Esophagus muscularis mucosa (tissue), 4 donors: Measurements from ENCODE around the gene SPEM2. TPM values are rescaled to one million over a fixed set of nuclear protein-coding genes. Genes with fewer than 3 reads are reported as not detected.

Source experiments
- DNase-seq: peaks from one replicate; pipeline ENCODE4 v3.0.0-alpha.2; 2017; ENCODE audit errors: extremely low spot score
- H3K27ac ChIP-seq, 4 donors: fragments of 200-600 bp; sonication (generic); replicated peaks in 1 of 4; 1 replicate in 3 of 4; 2 replicates in 1 of 4; pipeline ENCODE4 v1.5.1; 2016 to 2019; ENCODE audit warnings: mild to moderate bottlenecking in 1 of 4
- H3K27me3 ChIP-seq, 4 donors: fragments of 200-600 bp; sonication (generic); one replicate each; pipeline versions ENCODE4 v1.5.1 to v1.6.0; 2016 to 2019
- H3K36me3 ChIP-seq, 4 donors: fragments of 200-600 bp; sonication (generic); one replicate each; pipeline ENCODE4 v1.5.1; 2016 to 2019
- H3K4me1 ChIP-seq, 4 donors: fragments of 200-600 bp; sonication (generic); one replicate each; pipeline ENCODE4 v1.5.1; 2016 to 2019
- H3K4me3 ChIP-seq, 4 donors: fragments of 200-600 bp; sonication (generic); 1 replicate in 2 of 4; 2 replicates in 2 of 4; pipeline ENCODE4 v1.5.1; 2016 to 2019; ENCODE audit warnings: mild to moderate bottlenecking in 4 of 4, moderate library complexity in 1 of 4
- H3K9me3 ChIP-seq, 4 donors: fragments of 200-600 bp; sonication (generic); 1 replicate in 3 of 4; 2 replicates in 1 of 4; pipeline ENCODE4 v1.5.1; 2016 to 2019
- EP300 ChIP-seq: sonication (generic); formaldehyde crosslinking; IDR thresholded peaks from one replicate; pipeline ENCODE4 v1.6.1; 2017; ENCODE audit warnings: antibody characterized with exemption
- POLR2A ChIP-seq: fragments of 450-650 bp; IDR thresholded peaks from one replicate; pipeline ENCODE4 v1.6.1; 2017; ENCODE audit warnings: antibody characterized with exemption, moderate library complexity, mild to moderate bottlenecking, low read depth
- POLR2AphosphoS5 ChIP-seq, 2 donors: sonication (generic); formaldehyde crosslinking; IDR thresholded peaks; one replicate each; pipeline ENCODE4 v1.6.1; 2017; ENCODE audit warnings: antibody characterized with exemption in 2 of 2
- WGBS: methylation state at CpG from one replicate; pipeline ENCODE4 v1.1.5; 2018; 5-methylcytosine and 5-hydroxymethylcytosine counted together
- intact Hi-C: fragments of 100-400 bp; cut with DNase I; formaldehyde crosslinking; loops from one replicate; pipeline ENCODE4 v1.15.1; 2023
- total RNA-seq, 4 donors: library from RNA; depleted of rRNA; stranded (reverse); fragments of >200 nt; gene quantifications; one replicate each; pipeline versions ENCODE4 v1.1.0 to v1.2.1, GENCODE V29; 2016
- TF ChIP-seq, protein P1 (sequence below), 3 experiments: fragments of 200-600 bp in 2 of 3; fragments of 450-650 bp in 1 of 3; sonication (generic) in 2 of 3; IDR thresholded peaks; one replicate each; pipeline ENCODE4 v1.5.1; 2017 to 2019; ENCODE audit warnings: antibody characterized with exemption in 3 of 3, mild to moderate bottlenecking in 2 of 3, moderate library complexity in 1 of 3

SPEM2 gene
- total RNA-seq, 4 donors from 2014 or later: not detected

- TF ChIP-seq POLR2A: no peak
- no peak for TF ChIP-seq POLR2AphosphoS5 (IDR thresholded peaks at IDR 0.05)
- TF ChIP-seq, protein P1, sequence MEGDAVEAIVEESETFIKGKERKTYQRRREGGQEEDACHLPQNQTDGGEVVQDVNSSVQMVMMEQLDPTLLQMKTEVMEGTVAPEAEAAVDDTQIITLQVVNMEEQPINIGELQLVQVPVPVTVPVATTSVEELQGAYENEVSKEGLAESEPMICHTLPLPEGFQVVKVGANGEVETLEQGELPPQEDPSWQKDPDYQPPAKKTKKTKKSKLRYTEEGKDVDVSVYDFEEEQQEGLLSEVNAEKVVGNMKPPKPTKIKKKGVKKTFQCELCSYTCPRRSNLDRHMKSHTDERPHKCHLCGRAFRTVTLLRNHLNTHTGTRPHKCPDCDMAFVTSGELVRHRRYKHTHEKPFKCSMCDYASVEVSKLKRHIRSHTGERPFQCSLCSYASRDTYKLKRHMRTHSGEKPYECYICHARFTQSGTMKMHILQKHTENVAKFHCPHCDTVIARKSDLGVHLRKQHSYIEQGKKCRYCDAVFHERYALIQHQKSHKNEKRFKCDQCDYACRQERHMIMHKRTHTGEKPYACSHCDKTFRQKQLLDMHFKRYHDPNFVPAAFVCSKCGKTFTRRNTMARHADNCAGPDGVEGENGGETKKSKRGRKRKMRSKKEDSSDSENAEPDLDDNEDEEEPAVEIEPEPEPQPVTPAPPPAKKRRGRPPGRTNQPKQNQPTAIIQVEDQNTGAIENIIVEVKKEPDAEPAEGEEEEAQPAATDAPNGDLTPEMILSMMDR (IDR thresholded peaks at IDR 0.05): no peak
- TF ChIP-seq EP300: no peak
- Histone ChIP-seq H3K27ac (no peak overlapping the region), H3K9me3 (no peaks in the 10 kb centered on the region), H3K4me1 (no peaks in the 10 kb centered on the region), H3K4me3 (no peak overlapping the region), H3K27me3 (no peaks in the 10 kb centered on the region), H3K36me3 (peaks cover 0 to 39% (median 19%) of the 10 kb centered on the region in 4 donors)
- 97% methylated on average over 30 of the region's 54 CpGs for WGBS
- no peak for DNase-seq
- intact Hi-C loops: no loop called here
These were observed 8.3 kb upstream of the SPEM2 start for GRCh38 chr17:7417056-7417655.

DNA sequence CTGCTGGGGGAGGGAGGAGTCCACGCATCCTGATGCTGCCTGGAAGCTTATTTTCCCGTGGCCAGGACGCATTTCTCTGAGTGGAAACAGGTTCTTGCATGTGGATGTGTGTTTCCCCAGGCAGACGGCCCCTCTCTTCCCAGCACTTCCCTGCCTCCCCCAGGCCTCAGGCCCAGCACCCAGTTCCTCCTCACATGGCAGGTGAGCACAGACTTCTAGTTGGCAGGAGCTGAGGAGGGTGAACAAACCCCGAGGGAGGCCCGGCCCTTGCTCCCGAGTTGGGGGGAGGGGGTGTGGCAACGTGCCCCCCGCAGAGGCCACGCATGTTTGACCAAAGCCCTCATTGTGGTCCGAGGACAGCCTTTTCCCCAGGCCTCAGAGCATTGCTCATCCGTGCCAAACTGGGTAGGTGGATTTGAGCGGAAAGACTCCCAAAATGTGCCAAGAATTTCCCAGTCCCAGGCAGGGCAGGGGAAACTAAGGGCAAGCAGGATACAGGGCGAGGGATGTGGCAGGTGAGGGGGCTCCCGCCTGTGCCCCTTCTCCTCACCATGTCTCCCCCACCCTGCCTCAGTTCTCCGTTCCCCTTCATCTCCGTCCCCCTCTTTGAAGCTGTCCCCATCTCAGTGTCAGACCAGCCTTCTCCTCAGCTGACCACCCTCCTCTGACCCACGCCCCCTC lies 6.8 kb upstream of the SPEM2 start:
- Histone ChIP-seq H3K27me3 (no peaks in the 10 kb centered on the region), H3K36me3 (peaks cover 0 to 39% (median 19%) of the 10 kb centered on the region in 4 donors), H3K27ac (no peak overlapping the region), H3K4me1 (no peaks in the 10 kb centered on the region), H3K4me3 (no peak overlapping the region), H3K9me3 (no peaks in the 10 kb centered on the region)
- TF ChIP-seq POLR2AphosphoS5 (IDR thresholded peaks at IDR 0.05) (no peak), EP300 (no peak), POLR2A (no peak)
- TF ChIP-seq, protein P1 (IDR thresholded peaks at IDR 0.05): no peak
- intact Hi-C loops: no loop called here
- no peak for DNase-seq
- 76% methylated on average over 17 of the region's 18 CpGs for WGBS

DNA sequence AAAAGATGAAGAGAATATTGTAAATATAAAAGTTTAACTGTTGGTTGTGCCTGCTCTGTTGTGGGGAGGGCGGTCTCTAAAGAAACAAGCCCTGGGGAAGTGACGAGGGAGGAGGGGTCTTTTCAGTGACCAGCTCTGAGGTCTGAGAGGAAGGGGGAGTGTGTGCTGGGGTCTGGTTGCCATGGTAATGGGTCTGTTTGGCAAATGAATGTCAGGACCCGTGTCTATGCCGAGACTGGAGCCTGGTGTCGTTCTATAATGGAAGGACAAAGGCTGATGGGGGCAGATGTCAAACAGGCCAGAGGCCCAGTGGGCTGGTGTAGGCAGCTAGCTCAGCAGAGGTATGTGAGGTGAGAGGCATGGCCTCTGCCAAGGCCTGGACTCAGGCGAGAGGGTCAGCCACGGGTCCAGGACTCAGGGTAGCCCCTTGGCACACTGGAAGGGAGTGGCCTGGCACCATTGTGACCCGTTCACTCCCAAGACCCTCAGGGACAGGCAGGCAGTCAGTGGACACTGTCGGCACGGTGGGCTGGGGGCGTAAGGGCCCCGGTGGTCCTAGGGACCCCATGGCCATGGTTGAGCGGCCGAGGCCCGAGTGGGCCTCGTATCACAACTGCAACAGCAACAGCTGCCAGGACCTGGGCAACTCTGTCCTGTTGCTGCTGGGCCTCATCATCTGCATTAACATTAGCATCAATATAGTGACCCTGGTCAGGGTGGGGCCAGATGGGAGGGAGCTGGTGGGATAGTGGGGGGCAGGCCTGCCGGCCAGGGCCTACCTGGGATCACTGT lies 5.4 kb upstream of the SPEM2 start, which contains the start of gene SPEM1:
Gene SPEM1 (plus strand): TSS at position 506 of the 792 bp plus-strand sequence. CDS start 61 bp downstream, at position 567.
- DNase-seq: no peak
- Histone ChIP-seq H3K36me3 (peaks cover 0 to 32% (median 15%) of the 10 kb centered on the region in 4 donors), H3K4me1 (no peaks in the 10 kb centered on the region), H3K27ac (no peak within 1 kb of the TSS), H3K4me3 (no peak within 1 kb of the TSS), H3K27me3 (no peaks in the 10 kb centered on the region), H3K9me3 (no peaks in the 10 kb centered on the region)
- intact Hi-C loops: no loop called here
- WGBS: 79% methylated on average over 17 of the region's 17 CpGs
- no peak for TF ChIP-seq POLR2AphosphoS5 (IDR thresholded peaks at IDR 0.05)
- TF ChIP-seq, protein P1 (IDR thresholded peaks at IDR 0.05): no peak
- TF ChIP-seq EP300: no peak
- TF ChIP-seq POLR2A: no peak

DNA sequence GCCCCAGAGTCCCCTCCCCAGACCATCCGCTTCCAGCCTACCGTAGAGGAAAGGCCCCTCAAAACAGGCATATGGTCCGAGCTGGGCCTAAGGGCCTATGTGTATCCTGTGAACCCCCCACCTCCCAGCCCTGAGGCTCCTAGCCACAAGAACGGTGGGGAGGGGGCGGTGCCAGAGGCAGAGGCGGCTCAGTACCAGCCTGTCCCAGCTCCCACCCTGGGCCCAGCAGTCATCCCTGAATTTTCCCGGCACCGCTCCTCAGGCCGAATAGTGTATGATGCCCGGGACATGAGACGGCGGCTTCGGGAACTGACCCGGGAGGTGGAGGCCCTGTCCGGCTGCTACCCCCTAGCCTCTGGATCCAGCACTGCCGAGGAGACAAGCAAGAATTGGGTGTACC lies 4.2 kb upstream of the SPEM2 start:
- WGBS: 96% methylated on average over 11 of the region's 16 CpGs
- no peak for TF ChIP-seq POLR2A
- TF ChIP-seq, protein P1 (IDR thresholded peaks at IDR 0.05): no peak
- TF ChIP-seq POLR2AphosphoS5 (IDR thresholded peaks at IDR 0.05): no peak
- no peak for TF ChIP-seq EP300
- H3K4me1 ChIP-seq: no peaks in the 10 kb centered on the region
- no peaks in the 10 kb centered on the region for H3K9me3 ChIP-seq
- no peak overlapping the region for H3K27ac ChIP-seq
- no peak overlapping the region for H3K4me3 ChIP-seq
- no peaks in the 10 kb centered on the region for H3K27me3 ChIP-seq
- intact Hi-C loops: no loop called here
- H3K36me3 ChIP-seq: peaks cover 0 to 20% (median 9%) of the 10 kb centered on the region in 4 donors
- no peak for DNase-seq
